ENCODE data around the gene ABL1.

The ABL1 gene

GRCh38 chr9:130872093-130872492, 37.0 kb downstream of the ABL1 start:
- DNase-seq (ENCODE audit: low read depth): no peak

DNA sequence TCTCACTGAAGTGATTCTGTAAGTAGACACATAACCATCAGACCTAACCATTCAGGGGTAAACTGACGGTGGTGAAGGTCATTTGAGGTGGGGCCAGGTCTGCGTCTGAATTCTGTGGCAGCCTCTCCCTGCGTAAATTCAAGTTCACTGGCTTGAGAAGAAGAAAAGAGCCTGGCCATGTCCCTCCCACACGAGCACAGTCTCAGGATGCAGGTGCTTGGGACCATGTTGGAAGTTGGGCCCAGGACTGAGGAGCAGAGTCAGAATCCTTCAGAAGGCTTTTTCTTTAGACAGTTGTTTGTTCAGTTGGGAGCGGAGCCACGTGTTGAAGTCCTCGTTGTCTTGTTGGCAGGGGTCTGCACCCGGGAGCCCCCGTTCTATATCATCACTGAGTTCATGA, 37.5 kb downstream of the ABL1 start:
- no peak for DNase-seq (ENCODE audit: low read depth)

DNA sequence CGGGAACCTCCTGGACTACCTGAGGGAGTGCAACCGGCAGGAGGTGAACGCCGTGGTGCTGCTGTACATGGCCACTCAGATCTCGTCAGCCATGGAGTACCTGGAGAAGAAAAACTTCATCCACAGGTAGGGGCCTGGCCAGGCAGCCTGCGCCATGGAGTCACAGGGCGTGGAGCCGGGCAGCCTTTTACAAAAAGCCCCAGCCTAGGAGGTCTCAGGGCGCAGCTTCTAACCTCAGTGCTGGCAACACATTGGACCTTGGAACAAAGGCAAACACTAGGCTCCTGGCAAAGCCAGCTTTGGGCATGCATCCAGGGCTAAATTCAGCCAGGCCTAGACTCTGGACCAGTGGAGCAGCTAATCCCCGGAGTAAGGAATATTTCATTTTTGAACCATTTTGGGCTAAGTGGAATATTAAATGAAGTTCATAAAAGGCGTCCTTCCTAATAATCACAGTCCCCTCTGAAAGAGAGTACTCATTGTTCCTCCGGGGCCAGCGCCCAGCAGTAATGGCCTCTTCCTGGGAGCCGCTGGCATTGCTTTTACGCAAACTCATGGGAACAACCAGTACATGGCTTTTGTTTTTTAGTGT, 38.0 kb downstream of the ABL1 start:
- DNase-seq (ENCODE audit: low read depth): no peak

DNA sequence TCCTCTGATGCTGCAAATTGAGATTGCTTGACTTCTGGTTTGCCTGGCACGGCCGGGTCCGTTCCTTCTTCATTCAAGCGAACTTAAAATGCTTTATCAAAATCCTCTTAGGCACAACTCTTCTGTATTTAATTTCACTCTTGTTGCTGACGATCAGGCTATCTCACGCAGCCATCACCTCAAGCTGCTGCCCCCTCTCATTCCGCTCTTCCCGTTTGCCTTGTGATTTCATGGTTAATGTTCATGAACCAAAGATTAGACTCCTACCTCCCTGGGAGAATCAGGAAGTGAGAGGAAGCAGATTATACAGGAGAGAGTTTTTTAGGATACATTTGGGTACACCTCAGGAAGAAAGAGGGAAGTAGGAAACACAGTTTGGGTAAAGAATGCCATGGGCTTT, 38.9 kb downstream of the ABL1 start:
- DNase-seq (ENCODE audit: low read depth): no peak

DNA sequence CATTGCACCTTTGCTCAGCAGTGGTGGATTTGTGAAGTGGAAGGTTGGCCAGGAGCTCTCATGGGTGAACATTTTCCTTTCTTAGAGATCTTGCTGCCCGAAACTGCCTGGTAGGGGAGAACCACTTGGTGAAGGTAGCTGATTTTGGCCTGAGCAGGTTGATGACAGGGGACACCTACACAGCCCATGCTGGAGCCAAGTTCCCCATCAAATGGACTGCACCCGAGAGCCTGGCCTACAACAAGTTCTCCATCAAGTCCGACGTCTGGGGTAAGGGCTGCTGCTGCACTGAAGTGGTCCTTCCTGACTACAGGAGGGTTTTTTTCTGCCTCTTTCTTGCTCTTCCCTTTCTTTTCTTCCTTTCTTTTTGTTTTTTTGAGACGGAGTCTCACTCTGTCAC, 39.7 kb downstream of the ABL1 start:
- DNase-seq (ENCODE audit: low read depth): no peak

- no peak for DNase-seq (ENCODE audit: low read depth)
Measured at GRCh38 chr9:130877300-130877699, 42.2 kb downstream of the ABL1 start.

DNA sequence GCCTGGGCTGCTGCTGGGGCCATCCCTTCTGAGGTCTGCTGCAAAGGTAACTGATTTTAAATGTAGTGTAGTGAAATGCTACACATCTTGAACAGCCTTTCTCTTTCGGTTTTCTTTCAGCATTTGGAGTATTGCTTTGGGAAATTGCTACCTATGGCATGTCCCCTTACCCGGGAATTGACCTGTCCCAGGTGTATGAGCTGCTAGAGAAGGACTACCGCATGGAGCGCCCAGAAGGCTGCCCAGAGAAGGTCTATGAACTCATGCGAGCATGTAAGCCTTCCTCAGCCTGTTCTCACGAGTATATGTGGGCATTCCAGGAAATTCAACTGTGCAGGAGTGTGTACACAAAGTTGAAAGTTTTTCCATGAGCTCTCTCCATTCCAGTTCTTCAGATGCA, 43.2 kb downstream of the ABL1 start:
- no peak for DNase-seq (ENCODE audit: low read depth)

GRCh38 chr9:130879863-130880411, 44.9 kb downstream of the ABL1 start:
- no peak for DNase-seq (ENCODE audit: low read depth)

GRCh38 chr9:130880599-130881220, 45.7 kb downstream of the ABL1 start:
- no peak for DNase-seq (ENCODE audit: low read depth)

DNA sequence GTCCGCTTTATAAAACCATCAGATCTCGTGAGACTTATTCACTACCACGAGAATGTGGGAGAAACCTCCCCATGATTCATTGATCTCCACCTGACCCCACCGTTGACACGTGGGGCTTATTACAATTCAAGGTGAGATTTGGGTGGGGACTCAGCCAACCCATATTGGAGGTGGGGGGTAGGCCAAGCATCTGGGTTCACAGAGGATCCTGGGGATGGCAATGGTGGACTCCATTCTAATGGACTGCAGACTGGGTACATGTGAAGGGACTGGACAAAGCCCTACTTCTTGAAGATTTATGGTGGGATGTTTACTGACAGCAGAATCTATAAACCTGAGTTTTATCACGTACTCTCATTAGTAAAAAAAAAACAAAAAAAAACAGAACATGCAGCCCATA, 46.5 kb downstream of the ABL1 start:
- DNase-seq (ENCODE audit: low read depth): no peak

- DNase-seq (ENCODE audit: low read depth): no peak
Measured at GRCh38 chr9:130882696-130883225, 47.7 kb downstream of the ABL1 start.

- DNase-seq (ENCODE audit: low read depth): no peak
Measured at GRCh38 chr9:130883479-130883878, 48.4 kb downstream of the ABL1 start.

GRCh38 chr9:130884111-130884531, 49.1 kb downstream of the ABL1 start:
- DNase-seq (ENCODE audit: low read depth): no peak

GRCh38 chr9:130884542-130885483, 49.8 kb downstream of the ABL1 start:
- no peak for DNase-seq (ENCODE audit: low read depth)

DNA sequence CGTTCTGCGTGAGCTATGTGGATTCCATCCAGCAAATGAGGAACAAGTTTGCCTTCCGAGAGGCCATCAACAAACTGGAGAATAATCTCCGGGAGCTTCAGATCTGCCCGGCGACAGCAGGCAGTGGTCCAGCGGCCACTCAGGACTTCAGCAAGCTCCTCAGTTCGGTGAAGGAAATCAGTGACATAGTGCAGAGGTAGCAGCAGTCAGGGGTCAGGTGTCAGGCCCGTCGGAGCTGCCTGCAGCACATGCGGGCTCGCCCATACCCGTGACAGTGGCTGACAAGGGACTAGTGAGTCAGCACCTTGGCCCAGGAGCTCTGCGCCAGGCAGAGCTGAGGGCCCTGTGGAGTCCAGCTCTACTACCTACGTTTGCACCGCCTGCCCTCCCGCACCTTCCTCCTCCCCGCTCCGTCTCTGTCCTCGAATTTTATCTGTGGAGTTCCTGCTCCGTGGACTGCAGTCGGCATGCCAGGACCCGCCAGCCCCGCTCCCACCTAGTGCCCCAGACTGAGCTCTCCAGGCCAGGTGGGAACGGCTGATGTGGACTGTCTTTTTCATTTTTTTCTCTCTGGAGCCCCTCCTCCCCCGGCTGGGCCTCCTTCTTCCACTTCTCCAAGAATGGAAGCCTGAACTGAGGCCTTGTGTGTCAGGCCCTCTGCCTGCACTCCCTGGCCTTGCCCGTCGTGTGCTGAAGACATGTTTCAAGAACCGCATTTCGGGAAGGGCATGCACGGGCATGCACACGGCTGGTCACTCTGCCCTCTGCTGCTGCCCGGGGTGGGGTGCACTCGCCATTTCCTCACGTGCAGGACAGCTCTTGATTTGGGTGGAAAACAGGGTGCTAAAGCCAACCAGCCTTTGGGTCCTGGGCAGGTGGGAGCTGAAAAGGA, 50.7 kb downstream of the ABL1 start:
- DNase-seq (ENCODE audit: low read depth): no peak

DNA sequence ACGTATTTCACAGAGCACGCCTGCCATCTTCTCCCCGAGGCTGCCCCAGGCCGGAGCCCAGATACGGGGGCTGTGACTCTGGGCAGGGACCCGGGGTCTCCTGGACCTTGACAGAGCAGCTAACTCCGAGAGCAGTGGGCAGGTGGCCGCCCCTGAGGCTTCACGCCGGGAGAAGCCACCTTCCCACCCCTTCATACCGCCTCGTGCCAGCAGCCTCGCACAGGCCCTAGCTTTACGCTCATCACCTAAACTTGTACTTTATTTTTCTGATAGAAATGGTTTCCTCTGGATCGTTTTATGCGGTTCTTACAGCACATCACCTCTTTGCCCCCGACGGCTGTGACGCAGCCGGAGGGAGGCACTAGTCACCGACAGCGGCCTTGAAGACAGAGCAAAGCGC, 51.9 kb downstream of the ABL1 start:
- DNase-seq (ENCODE audit: low read depth): no peak

DNA sequence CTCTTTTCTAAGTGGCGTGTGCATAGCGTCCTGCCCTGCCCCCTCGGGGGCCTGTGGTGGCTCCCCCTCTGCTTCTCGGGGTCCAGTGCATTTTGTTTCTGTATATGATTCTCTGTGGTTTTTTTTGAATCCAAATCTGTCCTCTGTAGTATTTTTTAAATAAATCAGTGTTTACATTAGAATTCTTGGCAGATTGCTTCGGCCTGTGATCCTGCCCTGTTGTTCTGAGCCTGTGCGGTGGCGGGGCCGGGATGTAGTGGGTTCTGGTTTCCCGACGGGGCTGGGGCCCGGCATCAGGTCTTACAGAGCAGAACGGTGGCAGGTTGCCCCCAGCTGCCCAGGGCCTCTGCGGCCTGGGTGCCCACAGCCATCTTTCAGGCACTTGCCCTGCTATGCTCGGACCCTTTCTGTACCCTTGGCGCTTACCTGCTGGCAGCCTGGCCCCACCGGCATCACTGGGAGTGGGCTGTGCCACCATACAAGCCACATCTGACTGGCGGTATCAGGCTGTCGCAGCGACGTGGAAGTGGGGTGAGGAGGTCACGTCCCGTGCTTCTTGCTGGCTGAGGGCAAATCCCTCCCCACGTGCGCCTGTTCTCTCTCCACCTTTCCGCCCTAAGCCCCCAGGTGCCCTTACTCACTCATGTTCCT, 52.6 kb downstream of the ABL1 start:
- no peak for DNase-seq (ENCODE audit: low read depth)

DNA sequence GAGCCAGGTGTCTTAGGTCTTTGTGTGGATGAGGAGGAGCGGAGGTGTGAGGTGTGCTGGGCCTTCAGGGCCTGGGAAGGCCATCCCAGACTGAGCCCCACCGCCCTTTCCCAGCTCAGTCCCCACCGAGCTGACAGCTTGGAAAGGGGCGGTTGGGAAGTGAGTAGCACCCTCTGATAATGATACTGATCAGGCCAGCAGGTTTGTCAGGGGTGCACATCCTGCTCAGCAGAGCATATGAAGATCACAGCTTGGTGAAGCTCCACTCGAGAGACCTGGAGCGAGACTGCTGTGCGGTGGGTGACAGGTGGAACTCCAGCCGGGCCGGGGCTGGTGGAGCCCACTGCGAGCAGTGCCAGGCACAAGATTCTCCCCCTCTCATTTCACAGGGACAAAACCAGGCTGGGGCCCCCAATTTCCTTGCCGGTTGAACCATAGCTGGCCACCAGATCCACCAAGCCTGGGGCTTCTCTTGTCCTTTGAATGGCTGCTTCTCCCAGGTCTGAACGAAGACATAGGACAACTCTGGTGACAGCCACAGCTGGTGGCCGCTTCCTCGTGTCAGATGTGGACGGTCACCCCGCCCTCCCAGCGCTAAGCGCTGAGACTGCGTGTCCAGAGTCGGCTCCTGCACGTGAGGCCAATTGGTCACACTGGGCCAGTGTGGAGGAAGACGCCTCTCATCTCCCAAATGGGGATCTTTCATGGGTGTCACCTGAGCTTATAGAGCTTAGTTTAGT, 53.3 kb downstream of the ABL1 start:
- DNase-seq (ENCODE audit: low read depth): no peak

DNA sequence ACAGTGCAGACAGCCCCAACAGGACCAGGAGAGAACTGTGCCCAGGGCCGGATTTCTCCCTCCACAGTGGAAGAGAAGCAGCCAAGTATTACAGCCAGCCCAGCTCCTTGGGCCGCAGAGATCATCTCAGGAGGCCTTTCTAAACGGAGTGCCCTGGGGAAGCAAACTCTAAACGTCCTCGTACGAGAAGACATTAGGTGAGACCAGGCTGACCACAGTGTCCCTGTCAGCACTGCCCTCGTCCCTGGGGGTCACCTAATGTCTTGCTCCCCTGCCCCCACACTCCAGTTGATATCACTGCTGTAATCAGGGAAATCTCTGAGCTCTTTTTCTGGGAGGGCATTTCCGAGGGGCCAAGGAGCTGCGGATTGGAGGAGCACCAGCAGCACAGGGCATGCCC, 55.1 kb downstream of the ABL1 start:
- no peak for DNase-seq (ENCODE audit: low read depth)

All from activated T-helper 9 cell treated with anti-CD3 and anti-CD28 coated beads, Interleukin-2, amount 50 U/mL, for 16 hours (primary cell).